ENCODE data around the gene DHRS2. TPM values are rescaled to one million over a fixed set of nuclear protein-coding genes. Genes with fewer than 3 reads are reported as not detected.

The DHRS2 gene
- total and polyA plus RNA-seq, 10 of the 15 experiments (the other 5 are each of a cell fraction or from before 2014, with no cell fraction given) = 0.09 to 1.8 (median 0.73) TPM; not detected in 1

DNA sequence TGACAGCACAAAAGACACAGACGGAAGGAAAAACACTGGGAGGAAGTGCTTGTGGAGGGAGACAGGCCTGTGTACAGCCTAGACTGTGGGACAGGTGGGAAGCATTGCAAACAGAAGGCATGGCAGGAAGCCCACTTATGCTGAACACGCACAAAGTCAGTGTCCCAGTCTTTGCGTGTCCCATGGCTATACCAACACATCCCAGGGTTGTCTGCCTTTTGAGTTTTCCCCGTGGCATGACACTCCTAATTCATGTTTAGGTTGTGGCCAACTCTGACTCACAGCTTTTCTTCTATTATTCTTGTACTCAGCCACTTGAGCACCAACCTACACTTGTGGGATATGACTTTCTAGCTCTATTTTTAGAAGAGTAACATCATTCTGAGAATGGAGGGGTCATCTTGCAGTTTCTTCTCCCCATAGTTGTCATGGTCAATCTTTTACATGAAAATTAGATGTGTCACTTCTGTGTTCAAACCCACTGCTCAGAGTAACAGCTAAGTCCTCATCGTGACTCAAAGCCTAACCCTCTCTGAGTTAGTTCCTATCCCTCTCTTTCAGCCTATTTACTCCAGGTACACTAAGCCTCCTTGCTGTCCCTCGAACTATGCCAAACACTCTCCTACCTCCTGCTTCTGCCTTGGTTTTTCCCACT, 30.1 kb upstream of the DHRS2 start (continued):
- TF ChIP-seq, protein P1, sequence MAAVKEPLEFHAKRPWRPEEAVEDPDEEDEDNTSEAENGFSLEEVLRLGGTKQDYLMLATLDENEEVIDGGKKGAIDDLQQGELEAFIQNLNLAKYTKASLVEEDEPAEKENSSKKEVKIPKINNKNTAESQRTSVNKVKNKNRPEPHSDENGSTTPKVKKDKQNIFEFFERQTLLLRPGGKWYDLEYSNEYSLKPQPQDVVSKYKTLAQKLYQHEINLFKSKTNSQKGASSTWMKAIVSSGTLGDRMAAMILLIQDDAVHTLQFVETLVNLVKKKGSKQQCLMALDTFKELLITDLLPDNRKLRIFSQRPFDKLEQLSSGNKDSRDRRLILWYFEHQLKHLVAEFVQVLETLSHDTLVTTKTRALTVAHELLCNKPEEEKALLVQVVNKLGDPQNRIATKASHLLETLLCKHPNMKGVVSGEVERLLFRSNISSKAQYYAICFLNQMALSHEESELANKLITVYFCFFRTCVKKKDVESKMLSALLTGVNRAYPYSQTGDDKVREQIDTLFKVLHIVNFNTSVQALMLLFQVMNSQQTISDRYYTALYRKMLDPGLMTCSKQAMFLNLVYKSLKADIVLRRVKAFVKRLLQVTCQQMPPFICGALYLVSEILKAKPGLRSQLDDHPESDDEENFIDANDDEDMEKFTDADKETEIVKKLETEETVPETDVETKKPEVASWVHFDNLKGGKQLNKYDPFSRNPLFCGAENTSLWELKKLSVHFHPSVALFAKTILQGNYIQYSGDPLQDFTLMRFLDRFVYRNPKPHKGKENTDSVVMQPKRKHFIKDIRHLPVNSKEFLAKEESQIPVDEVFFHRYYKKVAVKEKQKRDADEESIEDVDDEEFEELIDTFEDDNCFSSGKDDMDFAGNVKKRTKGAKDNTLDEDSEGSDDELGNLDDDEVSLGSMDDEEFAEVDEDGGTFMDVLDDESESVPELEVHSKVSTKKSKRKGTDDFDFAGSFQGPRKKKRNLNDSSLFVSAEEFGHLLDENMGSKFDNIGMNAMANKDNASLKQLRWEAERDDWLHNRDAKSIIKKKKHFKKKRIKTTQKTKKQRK (IDR thresholded peaks at IDR 0.05; ENCODE audit: low read depth, low read length) = no peak
- TF ChIP-seq, protein P2, sequence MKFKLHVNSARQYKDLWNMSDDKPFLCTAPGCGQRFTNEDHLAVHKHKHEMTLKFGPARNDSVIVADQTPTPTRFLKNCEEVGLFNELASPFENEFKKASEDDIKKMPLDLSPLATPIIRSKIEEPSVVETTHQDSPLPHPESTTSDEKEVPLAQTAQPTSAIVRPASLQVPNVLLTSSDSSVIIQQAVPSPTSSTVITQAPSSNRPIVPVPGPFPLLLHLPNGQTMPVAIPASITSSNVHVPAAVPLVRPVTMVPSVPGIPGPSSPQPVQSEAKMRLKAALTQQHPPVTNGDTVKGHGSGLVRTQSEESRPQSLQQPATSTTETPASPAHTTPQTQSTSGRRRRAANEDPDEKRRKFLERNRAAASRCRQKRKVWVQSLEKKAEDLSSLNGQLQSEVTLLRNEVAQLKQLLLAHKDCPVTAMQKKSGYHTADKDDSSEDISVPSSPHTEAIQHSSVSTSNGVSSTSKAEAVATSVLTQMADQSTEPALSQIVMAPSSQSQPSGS (IDR thresholded peaks at IDR 0.05; ENCODE audit: low read length) = peak; percentile 97
- TF ChIP-seq, protein P3, sequence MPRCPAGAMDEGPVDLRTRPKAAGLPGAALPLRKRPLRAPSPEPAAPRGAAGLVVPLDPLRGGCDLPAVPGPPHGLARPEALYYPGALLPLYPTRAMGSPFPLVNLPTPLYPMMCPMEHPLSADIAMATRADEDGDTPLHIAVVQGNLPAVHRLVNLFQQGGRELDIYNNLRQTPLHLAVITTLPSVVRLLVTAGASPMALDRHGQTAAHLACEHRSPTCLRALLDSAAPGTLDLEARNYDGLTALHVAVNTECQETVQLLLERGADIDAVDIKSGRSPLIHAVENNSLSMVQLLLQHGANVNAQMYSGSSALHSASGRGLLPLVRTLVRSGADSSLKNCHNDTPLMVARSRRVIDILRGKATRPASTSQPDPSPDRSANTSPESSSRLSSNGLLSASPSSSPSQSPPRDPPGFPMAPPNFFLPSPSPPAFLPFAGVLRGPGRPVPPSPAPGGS (IDR thresholded peaks at IDR 0.05; ENCODE audit: borderline replicate concordance, insufficient read depth, low read depth, low read length, poor library complexity, severe bottlenecking) = peak; percentile 80
- TF ChIP-seq ZNF207 (IDR thresholded peaks at IDR 0.05; ENCODE audit: borderline replicate concordance) (no peak), LARP7 (IDR thresholded peaks at IDR 0.05) (no peak), SREBF1 (IDR thresholded peaks at IDR 0.05; ENCODE audit: low read length) (no peak), MTA3 (IDR thresholded peaks at IDR 0.05; ENCODE audit: borderline replicate concordance, low read length) (peak; percentile 92; the same call in 1 of the 2 replicates), NR2F1 (conservative IDR thresholded peaks at IDR 0.05) (peak; percentile 95), TCF3 (IDR thresholded peaks at IDR 0.05; ENCODE audit: borderline replicate concordance, insufficient read depth, low read depth, low read length) (no peak), SMAD5 (IDR thresholded peaks at IDR 0.05; ENCODE audit: low read depth) (no peak), NFIC (IDR thresholded peaks at IDR 0.05; ENCODE audit: low read depth, low read length) (peak; percentile 97), POLR2AphosphoS5 (IDR thresholded peaks at IDR 0.05; ENCODE audit: low read length) (peak; percentile 32; the same call in 1 of the 2 replicates), BMI1 (IDR thresholded peaks at IDR 0.05; ENCODE audit: borderline replicate concordance) (peak; percentile 49; the same call in 1 of the 2 replicates), MEF2B (IDR thresholded peaks at IDR 0.05; ENCODE audit: partially characterized antibody, poor library complexity, severe bottlenecking) (peak; percentile 86), CREB1 (IDR thresholded peaks at IDR 0.05; ENCODE audit: low read depth) (peak; percentile 63; the same call in 1 of the 2 replicates)
- TF ChIP-seq, protein P4, sequence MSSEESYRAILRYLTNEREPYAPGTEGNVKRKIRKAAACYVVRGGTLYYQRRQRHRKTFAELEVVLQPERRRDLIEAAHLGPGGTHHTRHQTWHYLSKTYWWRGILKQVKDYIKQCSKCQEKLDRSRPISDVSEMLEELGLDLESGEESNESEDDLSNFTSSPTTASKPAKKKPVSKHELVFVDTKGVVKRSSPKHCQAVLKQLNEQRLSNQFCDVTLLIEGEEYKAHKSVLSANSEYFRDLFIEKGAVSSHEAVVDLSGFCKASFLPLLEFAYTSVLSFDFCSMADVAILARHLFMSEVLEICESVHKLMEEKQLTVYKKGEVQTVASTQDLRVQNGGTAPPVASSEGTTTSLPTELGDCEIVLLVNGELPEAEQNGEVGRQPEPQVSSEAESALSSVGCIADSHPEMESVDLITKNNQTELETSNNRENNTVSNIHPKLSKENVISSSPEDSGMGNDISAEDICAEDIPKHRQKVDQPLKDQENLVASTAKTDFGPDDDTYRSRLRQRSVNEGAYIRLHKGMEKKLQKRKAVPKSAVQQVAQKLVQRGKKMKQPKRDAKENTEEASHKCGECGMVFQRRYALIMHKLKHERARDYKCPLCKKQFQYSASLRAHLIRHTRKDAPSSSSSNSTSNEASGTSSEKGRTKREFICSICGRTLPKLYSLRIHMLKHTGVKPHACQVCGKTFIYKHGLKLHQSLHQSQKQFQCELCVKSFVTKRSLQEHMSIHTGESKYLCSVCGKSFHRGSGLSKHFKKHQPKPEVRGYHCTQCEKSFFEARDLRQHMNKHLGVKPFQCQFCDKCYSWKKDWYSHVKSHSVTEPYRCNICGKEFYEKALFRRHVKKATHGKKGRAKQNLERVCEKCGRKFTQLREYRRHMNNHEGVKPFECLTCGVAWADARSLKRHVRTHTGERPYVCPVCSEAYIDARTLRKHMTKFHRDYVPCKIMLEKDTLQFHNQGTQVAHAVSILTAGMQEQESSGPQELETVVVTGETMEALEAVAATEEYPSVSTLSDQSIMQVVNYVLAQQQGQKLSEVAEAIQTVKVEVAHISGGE (CRISPR knock-in tag; IDR thresholded peaks at IDR 0.05) = no peak
- TF ChIP-seq, protein P5, sequence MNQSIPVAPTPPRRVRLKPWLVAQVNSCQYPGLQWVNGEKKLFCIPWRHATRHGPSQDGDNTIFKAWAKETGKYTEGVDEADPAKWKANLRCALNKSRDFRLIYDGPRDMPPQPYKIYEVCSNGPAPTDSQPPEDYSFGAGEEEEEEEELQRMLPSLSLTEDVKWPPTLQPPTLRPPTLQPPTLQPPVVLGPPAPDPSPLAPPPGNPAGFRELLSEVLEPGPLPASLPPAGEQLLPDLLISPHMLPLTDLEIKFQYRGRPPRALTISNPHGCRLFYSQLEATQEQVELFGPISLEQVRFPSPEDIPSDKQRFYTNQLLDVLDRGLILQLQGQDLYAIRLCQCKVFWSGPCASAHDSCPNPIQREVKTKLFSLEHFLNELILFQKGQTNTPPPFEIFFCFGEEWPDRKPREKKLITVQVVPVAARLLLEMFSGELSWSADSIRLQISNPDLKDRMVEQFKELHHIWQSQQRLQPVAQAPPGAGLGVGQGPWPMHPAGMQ (IDR thresholded peaks at IDR 0.05; ENCODE audit: borderline replicate concordance) = peak; percentile 19; the same call in 1 of the 2 replicates
- TF ChIP-seq, protein P6, sequence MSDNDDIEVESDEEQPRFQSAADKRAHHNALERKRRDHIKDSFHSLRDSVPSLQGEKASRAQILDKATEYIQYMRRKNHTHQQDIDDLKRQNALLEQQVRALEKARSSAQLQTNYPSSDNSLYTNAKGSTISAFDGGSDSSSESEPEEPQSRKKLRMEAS (IDR thresholded peaks at IDR 0.05; ENCODE audit: low read depth, low read length) = no peak

Data from GM12878 (cell line).